WTC11 (cell line): Measurements from ENCODE around the gene CISTR. TPM values are rescaled to one million over a fixed set of nuclear protein-coding genes. Genes with fewer than 3 reads are reported as not detected.

ENCODE experiments used
- ATAC-seq: fragments of 200-7000 bp; cut with Tn5 transposase; 2 replicates; pipeline ENCODE4 v1.10.0; 2021; ENCODE audit warnings: mild to moderate bottlenecking, moderate library complexity
- CTCF ChIA-PET: fragments of 300-600 bp; sonication (Branson Sonifier 250); formaldehyde crosslinking; loops from one replicate; lab custom pipeline; 2021; ENCODE audit warnings: antibody characterized with exemption; lab: Charles Lee
- POLR2A ChIA-PET: fragments of 350-600 bp; sonication (Branson Sonifier 250); formaldehyde crosslinking; loops from one replicate; lab custom pipeline; 2021; ENCODE audit warnings: antibody characterized with exemption; lab: Charles Lee
- DNase-seq: peaks from one replicate; pipeline ENCODE4 v3.0.0; 2021; ENCODE audit warnings: low spot score
- H3K27ac Mint-ChIP-seq: 2 replicates; pipeline ENCODE4 v1.8.0; 2021; ENCODE audit warnings: mixed read lengths
- H3K27me3 Mint-ChIP-seq: 2 replicates; pipeline ENCODE4 v1.8.0; 2021; ENCODE audit warnings: low read depth, mild to moderate bottlenecking, moderate library complexity, mixed read lengths
- H3K36me3 Mint-ChIP-seq: 2 replicates; pipeline ENCODE4 v1.8.0; 2021; ENCODE audit warnings: mixed read lengths
- H3K4me1 Mint-ChIP-seq: 2 replicates; pipeline ENCODE4 v1.8.0; 2022; ENCODE audit warnings: mixed read lengths
- H3K4me3 Mint-ChIP-seq: 2 replicates; pipeline ENCODE4 v1.8.0; 2021; ENCODE audit warnings: mild to moderate bottlenecking, moderate library complexity, mixed read lengths
- H3K9me3 Mint-ChIP-seq: 2 replicates; pipeline ENCODE4 v1.8.0; 2021; ENCODE audit warnings: mixed read lengths
- ATF1 ChIP-seq: sonication (generic); formaldehyde crosslinking; IDR thresholded peaks from 2 replicates; pipeline ENCODE4 v1.8.1; 2023; ENCODE audit warnings: mild to moderate bottlenecking, moderate library complexity, missing genetic modification reagents
- CREM ChIP-seq: sonication (generic); formaldehyde crosslinking; IDR thresholded peaks from 2 replicates; pipeline ENCODE4 v1.8.1; 2022; ENCODE audit warnings: mild to moderate bottlenecking, missing genetic modification reagents, moderate library complexity
- ELF4 ChIP-seq: sonication (generic); formaldehyde crosslinking; IDR thresholded peaks from 2 replicates; pipeline ENCODE4 v1.8.1; 2022; ENCODE audit warnings: low read depth, mild to moderate bottlenecking, moderate library complexity, missing genetic modification reagents
- GABPB1 ChIP-seq: sonication (generic); formaldehyde crosslinking; IDR thresholded peaks from 2 replicates; pipeline ENCODE4 v1.8.1; 2023; ENCODE audit warnings: mild to moderate bottlenecking, missing genetic modification reagents
- GTF2I ChIP-seq: fragments of 250-450 bp; sonication (Bioruptor Pico); conservative IDR thresholded peaks from 2 replicates; pipeline ENCODE4 v1.4.0; 2021; ENCODE audit warnings: mild to moderate bottlenecking
- NFATC4 ChIP-seq: fragments of 250-450 bp; sonication (Bioruptor Pico); IDR thresholded peaks from 2 replicates; pipeline ENCODE4 v1.9.0; 2021; ENCODE audit warnings: mild to moderate bottlenecking
- RELA ChIP-seq: sonication (generic); formaldehyde crosslinking; IDR thresholded peaks from 2 replicates; pipeline ENCODE4 v1.8.1; 2022; ENCODE audit warnings: missing genetic modification reagents, mild to moderate bottlenecking, borderline replicate concordance
- RORB ChIP-seq: fragments of 250-450 bp; sonication (Bioruptor Pico); IDR thresholded peaks from 2 replicates; pipeline ENCODE4 v1.9.0; 2021; ENCODE audit warnings: mild to moderate bottlenecking
- SP1 ChIP-seq: sonication (generic); formaldehyde crosslinking; conservative IDR thresholded peaks from 2 replicates; pipeline ENCODE4 v1.8.1; 2022; ENCODE audit warnings: missing genetic modification reagents
- TEAD1 ChIP-seq: sonication (generic); formaldehyde crosslinking; IDR thresholded peaks from 2 replicates; pipeline ENCODE4 v1.8.0; 2022; ENCODE audit warnings: mild to moderate bottlenecking, missing genetic modification reagents
- TEAD4 ChIP-seq: sonication (generic); formaldehyde crosslinking; IDR thresholded peaks from 2 replicates; pipeline ENCODE4 v1.8.0; 2022; ENCODE audit warnings: mild to moderate bottlenecking, missing genetic modification reagents
- TP53 ChIP-seq: sonication (generic); formaldehyde crosslinking; IDR thresholded peaks from 2 replicates; pipeline ENCODE4 v1.8.1; 2023; ENCODE audit warnings: mild to moderate bottlenecking, missing genetic modification reagents
- USF2 ChIP-seq: sonication (generic); formaldehyde crosslinking; IDR thresholded peaks from 2 replicates; pipeline ENCODE4 v1.8.1; 2023; ENCODE audit warnings: mild to moderate bottlenecking, missing genetic modification reagents, moderate library complexity
- ZBTB43 ChIP-seq: sonication (generic); formaldehyde crosslinking; IDR thresholded peaks from 2 replicates; pipeline ENCODE4 v1.8.1; 2023; ENCODE audit warnings: mild to moderate bottlenecking, missing genetic modification reagents
- total RNA-seq: library from RNA; stranded (reverse); gene quantifications from 3 replicates; pipeline ENCODE4 v1.2.3, GENCODE V29; 2021
- TF ChIP-seq, protein P1 (sequence below): fragments of 250-450 bp; sonication (Bioruptor Pico); IDR thresholded peaks from 2 replicates; pipeline ENCODE4 v1.8.0; 2021; ENCODE audit warnings: mild to moderate bottlenecking
- TF ChIP-seq, protein P2 (sequence below): sonication (generic); formaldehyde crosslinking; IDR thresholded peaks from 2 replicates; pipeline ENCODE4 v1.8.1; 2022; ENCODE audit warnings: low read depth, mild to moderate bottlenecking, moderate library complexity, missing genetic modification reagents, borderline replicate concordance
- TF ChIP-seq, protein P3 (sequence below): fragments of 200-600 bp; IDR thresholded peaks from 2 replicates; pipeline ENCODE4 v1.8.0; 2022; ENCODE audit warnings: antibody characterized with exemption

The CISTR gene
- total RNA-seq, 1 experiment from 2014 or later, result 0.81 TPM

- ATAC-seq (no peak), DNase-seq (no peak)
- ChIA-PET POLR2A (no interaction called here), CTCF (interaction anchor here (1.5 to 13.8 kb wide), 3 partner anchors 11 to 32 kb away, joined by 9 to 191 read pairs (median 10); no protein-coding TSS in a partner anchor)
- peaks cover 4% of the 10 kb centered on the region for H3K9me3 Mint-ChIP-seq
- TF ChIP-seq ZBTB43 (no peak), USF2 (no peak), CREM (CRISPR knock-in tag) (no peak), RELA (CRISPR knock-in tag) (no peak)
- H3K27me3 Mint-ChIP-seq, result peaks cover 10% of the 10 kb centered on the region
- H3K27ac Mint-ChIP-seq, result no peak overlapping the region
- H3K36me3 Mint-ChIP-seq, result no peaks in the 10 kb centered on the region
- H3K4me3 Mint-ChIP-seq, result no peak overlapping the region
- H3K4me1 Mint-ChIP-seq, result peaks cover 17% of the 10 kb centered on the region
Observed at GRCh38 chr12:53734425-53734824, 17.4 kb downstream of the CISTR start.

GRCh38 chr12:53733807-53734200 lies 18.0 kb downstream of the CISTR start:
- Mint-ChIP-seq H3K27ac (no peak overlapping the region), H3K36me3 (no peaks in the 10 kb centered on the region), H3K9me3 (peaks cover 4% of the 10 kb centered on the region), H3K4me3 (no peak overlapping the region), H3K27me3 (peaks cover 10% of the 10 kb centered on the region), H3K4me1 (peaks cover 15% of the 10 kb centered on the region)
- DNase-seq (no peak), ATAC-seq (no peak)
- TF ChIP-seq ATF1 (CRISPR knock-in tag) (no peak), GTF2I (CRISPR knock-in tag) (no peak), TP53 (CRISPR knock-in tag) (no peak), RELA (CRISPR knock-in tag) (no peak), RORB (CRISPR knock-in tag) (no peak), SP1 (CRISPR knock-in tag) (no peak), GABPB1 (CRISPR knock-in tag) (no peak), ELF4 (CRISPR knock-in tag) (no peak), NFATC4 (CRISPR knock-in tag) (no peak), TEAD1 (CRISPR knock-in tag) (no peak), TEAD4 (no peak)
- TF ChIP-seq, protein P1, sequence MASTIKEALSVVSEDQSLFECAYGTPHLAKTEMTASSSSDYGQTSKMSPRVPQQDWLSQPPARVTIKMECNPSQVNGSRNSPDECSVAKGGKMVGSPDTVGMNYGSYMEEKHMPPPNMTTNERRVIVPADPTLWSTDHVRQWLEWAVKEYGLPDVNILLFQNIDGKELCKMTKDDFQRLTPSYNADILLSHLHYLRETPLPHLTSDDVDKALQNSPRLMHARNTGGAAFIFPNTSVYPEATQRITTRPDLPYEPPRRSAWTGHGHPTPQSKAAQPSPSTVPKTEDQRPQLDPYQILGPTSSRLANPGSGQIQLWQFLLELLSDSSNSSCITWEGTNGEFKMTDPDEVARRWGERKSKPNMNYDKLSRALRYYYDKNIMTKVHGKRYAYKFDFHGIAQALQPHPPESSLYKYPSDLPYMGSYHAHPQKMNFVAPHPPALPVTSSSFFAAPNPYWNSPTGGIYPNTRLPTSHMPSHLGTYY (CRISPR knock-in tag), result no peak
- TF ChIP-seq, protein P2, sequence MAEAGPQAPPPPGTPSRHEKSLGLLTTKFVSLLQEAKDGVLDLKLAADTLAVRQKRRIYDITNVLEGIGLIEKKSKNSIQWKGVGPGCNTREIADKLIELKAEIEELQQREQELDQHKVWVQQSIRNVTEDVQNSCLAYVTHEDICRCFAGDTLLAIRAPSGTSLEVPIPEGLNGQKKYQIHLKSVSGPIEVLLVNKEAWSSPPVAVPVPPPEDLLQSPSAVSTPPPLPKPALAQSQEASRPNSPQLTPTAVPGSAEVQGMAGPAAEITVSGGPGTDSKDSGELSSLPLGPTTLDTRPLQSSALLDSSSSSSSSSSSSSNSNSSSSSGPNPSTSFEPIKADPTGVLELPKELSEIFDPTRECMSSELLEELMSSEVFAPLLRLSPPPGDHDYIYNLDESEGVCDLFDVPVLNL (CRISPR knock-in tag), result no peak
- TF ChIP-seq, protein P3, sequence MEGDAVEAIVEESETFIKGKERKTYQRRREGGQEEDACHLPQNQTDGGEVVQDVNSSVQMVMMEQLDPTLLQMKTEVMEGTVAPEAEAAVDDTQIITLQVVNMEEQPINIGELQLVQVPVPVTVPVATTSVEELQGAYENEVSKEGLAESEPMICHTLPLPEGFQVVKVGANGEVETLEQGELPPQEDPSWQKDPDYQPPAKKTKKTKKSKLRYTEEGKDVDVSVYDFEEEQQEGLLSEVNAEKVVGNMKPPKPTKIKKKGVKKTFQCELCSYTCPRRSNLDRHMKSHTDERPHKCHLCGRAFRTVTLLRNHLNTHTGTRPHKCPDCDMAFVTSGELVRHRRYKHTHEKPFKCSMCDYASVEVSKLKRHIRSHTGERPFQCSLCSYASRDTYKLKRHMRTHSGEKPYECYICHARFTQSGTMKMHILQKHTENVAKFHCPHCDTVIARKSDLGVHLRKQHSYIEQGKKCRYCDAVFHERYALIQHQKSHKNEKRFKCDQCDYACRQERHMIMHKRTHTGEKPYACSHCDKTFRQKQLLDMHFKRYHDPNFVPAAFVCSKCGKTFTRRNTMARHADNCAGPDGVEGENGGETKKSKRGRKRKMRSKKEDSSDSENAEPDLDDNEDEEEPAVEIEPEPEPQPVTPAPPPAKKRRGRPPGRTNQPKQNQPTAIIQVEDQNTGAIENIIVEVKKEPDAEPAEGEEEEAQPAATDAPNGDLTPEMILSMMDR, result no peak
- ChIA-PET POLR2A (no interaction called here), CTCF (interaction anchor here (0.6 to 13.8 kb wide), 5 partner anchors 11 to 1908 kb away, joined by 4 to 191 read pairs (median 9); no protein-coding TSS in a partner anchor)
